ENCODE measurements around the gene ASB5.

ASB5 gene

GRCh38 chr4:176277162-176277904 lies 8.3 kb upstream of the ASB5 start:
- DNase-seq (ENCODE audit: low read depth in 2 of 2), result peak in 1 of 2 experiments; percentile 5

GRCh38 chr4:176276710-176277109 lies 7.7 kb upstream of the ASB5 start:
- no peak for DNase-seq (ENCODE audit: low read depth in 2 of 2)

- no peak for DNase-seq (ENCODE audit: low read depth in 2 of 2)
Measured at GRCh38 chr4:176274441-176274840, 5.4 kb upstream of the ASB5 start.

GRCh38 chr4:176273736-176274135 lies 4.7 kb upstream of the ASB5 start:
- DNase-seq (ENCODE audit: low read depth in 2 of 2), result no peak

GRCh38 chr4:176272799-176273198 lies 3.8 kb upstream of the ASB5 start:
- DNase-seq (ENCODE audit: low read depth in 2 of 2), result no peak

GRCh38 chr4:176271749-176272148 lies 2.7 kb upstream of the ASB5 start:
- DNase-seq (ENCODE audit: low read depth in 2 of 2), result no peak

GRCh38 chr4:176270669-176271068 lies 1.6 kb upstream of the ASB5 start:
- no peak for DNase-seq (ENCODE audit: low read depth in 2 of 2)

- DNase-seq (ENCODE audit: low read depth in 2 of 2), result no peak
Measured at GRCh38 chr4:176266026-176266425, 3.0 kb downstream of the ASB5 start.

- no peak for DNase-seq (ENCODE audit: low read depth in 2 of 2)
Measured at GRCh38 chr4:176262243-176262642, 6.8 kb downstream of the ASB5 start.

GRCh38 chr4:176261481-176261880 lies 7.5 kb downstream of the ASB5 start:
- no peak for DNase-seq (ENCODE audit: low read depth in 2 of 2)

GRCh38 chr4:176261018-176261417 lies 8.0 kb downstream of the ASB5 start:
- DNase-seq (ENCODE audit: low read depth in 2 of 2), result no peak

GRCh38 chr4:176259330-176260090 lies 9.5 kb downstream of the ASB5 start:
- no peak for DNase-seq (ENCODE audit: low read depth in 2 of 2)

GRCh38 chr4:176258135-176258534 lies 10.9 kb downstream of the ASB5 start:
- DNase-seq (ENCODE audit: low read depth in 2 of 2), result no peak

- no peak for DNase-seq (ENCODE audit: low read depth in 2 of 2)
Measured at GRCh38 chr4:176256921-176257320, 12.1 kb downstream of the ASB5 start.

- no peak for DNase-seq (ENCODE audit: low read depth in 2 of 2)
Measured at GRCh38 chr4:176242764-176243347, 26.2 kb downstream of the ASB5 start.

GRCh38 chr4:176241703-176242102 lies 27.3 kb downstream of the ASB5 start:
- DNase-seq (ENCODE audit: low read depth in 2 of 2), result no peak

- no peak for DNase-seq (ENCODE audit: low read depth in 2 of 2)
Measured at GRCh38 chr4:176238826-176239225, 30.2 kb downstream of the ASB5 start.

- DNase-seq (ENCODE audit: low read depth in 2 of 2), result no peak
Measured at GRCh38 chr4:176238157-176238610, 30.8 kb downstream of the ASB5 start.

GRCh38 chr4:176236946-176237345 lies 32.1 kb downstream of the ASB5 start:
- DNase-seq (ENCODE audit: low read depth in 2 of 2), result no peak

GRCh38 chr4:176230836-176231235 lies 38.2 kb downstream of the ASB5 start:
- DNase-seq (ENCODE audit: low read depth in 2 of 2), result no peak

- DNase-seq (ENCODE audit: low read depth in 2 of 2), result no peak
Measured at GRCh38 chr4:176229645-176230044, 39.4 kb downstream of the ASB5 start.

- DNase-seq (ENCODE audit: low read depth in 2 of 2), result no peak
Measured at GRCh38 chr4:176226736-176227135, 42.3 kb downstream of the ASB5 start.

GRCh38 chr4:176223561-176223960 lies 45.5 kb downstream of the ASB5 start:
- DNase-seq (ENCODE audit: low read depth in 2 of 2), result no peak
